ENCODE results near the gene RHOBTB3. TPM values are rescaled to one million over a fixed set of nuclear protein-coding genes. Genes with fewer than 3 reads are reported as not detected.
"Not testable (repeated sequence)": the region's sequence is repeated elsewhere in the genome, so short reads cannot be mapped to it uniquely, and the experiment has no call there.

Gene RHOBTB3
- total RNA-seq, 2 donors from 2014 or later: 432 to 444 TPM

- Mint-ChIP-seq H3K27me3 (ENCODE audit: insufficient read depth) (peaks cover 3% of the 10 kb centered on the region), H3K36me3 (ENCODE audit: low read depth) (peaks cover 22% of the 10 kb centered on the region), H3K9me3 (peaks cover 7% of the 10 kb centered on the region), H3K4me3 (no peak overlapping the region), H3K27ac (no peak overlapping the region), H3K4me1 (peaks cover 36% of the 10 kb centered on the region)
- peak; percentile 40 for DNase-seq
- 77 to 100% methylated on average over 1 to 10 of the region's 10 CpGs for WGBS, 2 experiments (ENCODE audit: insufficient coverage in 1 of 2, insufficient read length in 1 of 2)
- no peak for TF ChIP-seq CTCF (conservative IDR thresholded peaks at IDR 0.05)
- Histone ChIP-seq H3K27ac (ENCODE audit: low read depth, low read length) (no peak overlapping the region), H3K4me3 (ENCODE audit: low read length) (no peak overlapping the region), H3K36me3 (ENCODE audit: control insufficient read depth, insufficient read depth, low read length) (peaks cover 9% of the 10 kb centered on the region), H3K27me3 (ENCODE audit: control insufficient read depth, insufficient read depth, low read length, poor library complexity, severe bottlenecking) (no peaks in the 10 kb centered on the region), H3K4me1 (ENCODE audit: control insufficient read depth, insufficient read depth, low read length) (peaks cover 13% of the 10 kb centered on the region), H3K9ac (ENCODE audit: extremely low read depth, low read length, poor library complexity, severe bottlenecking) (no peak overlapping the region), H3K9me3 (ENCODE audit: control insufficient read depth, low read length) (peaks cover 12% of the 10 kb centered on the region)
Measured at GRCh38 chr5:95808686-95809413, 77.7 kb downstream of the RHOBTB3 start.

GRCh38 chr5:95809414-95809960 lies 78.4 kb downstream of the RHOBTB3 start:
- TF ChIP-seq CTCF (conservative IDR thresholded peaks at IDR 0.05): no peak
- Histone ChIP-seq H3K9me3 (ENCODE audit: control insufficient read depth, low read length) (peaks cover 11% of the 10 kb centered on the region), H3K27me3 (ENCODE audit: control insufficient read depth, insufficient read depth, low read length, poor library complexity, severe bottlenecking) (no peaks in the 10 kb centered on the region), H3K27ac (ENCODE audit: low read depth, low read length) (no peak overlapping the region), H3K36me3 (ENCODE audit: control insufficient read depth, insufficient read depth, low read length) (peaks cover 15% of the 10 kb centered on the region), H3K9ac (ENCODE audit: extremely low read depth, low read length, poor library complexity, severe bottlenecking) (no peak overlapping the region), H3K4me3 (ENCODE audit: low read length) (no peak overlapping the region), H3K4me1 (ENCODE audit: control insufficient read depth, insufficient read depth, low read length) (peaks cover 13% of the 10 kb centered on the region)
- Mint-ChIP-seq H3K4me3 (no peak overlapping the region), H3K27ac (no peak overlapping the region), H3K27me3 (ENCODE audit: insufficient read depth) (peaks cover 3% of the 10 kb centered on the region), H3K36me3 (ENCODE audit: low read depth) (peaks cover 20% of the 10 kb centered on the region), H3K9me3 (peaks cover 4% of the 10 kb centered on the region), H3K4me1 (peaks cover 34% of the 10 kb centered on the region)
- WGBS, 2 experiments (ENCODE audit: insufficient coverage in 1 of 2, insufficient read length in 1 of 2): 77 to 80% methylated on average over 2 of the region's 2 CpGs
- DNase-seq: peak; percentile 47

- Histone ChIP-seq H3K36me3 (ENCODE audit: control insufficient read depth, insufficient read depth, low read length) (peaks cover 25% of the 10 kb centered on the region), H3K27me3 (ENCODE audit: control insufficient read depth, insufficient read depth, low read length, poor library complexity, severe bottlenecking) (no peaks in the 10 kb centered on the region), H3K27ac (ENCODE audit: low read depth, low read length) (peak overlapping the region; percentile 36), H3K4me1 (ENCODE audit: control insufficient read depth, insufficient read depth, low read length) (peaks cover 13% of the 10 kb centered on the region), H3K4me3 (ENCODE audit: low read length) (no peak overlapping the region), H3K9me3 (ENCODE audit: control insufficient read depth, low read length) (peaks cover under 1% of the 10 kb centered on the region), H3K9ac (ENCODE audit: extremely low read depth, low read length, poor library complexity, severe bottlenecking) (no peak overlapping the region)
- Mint-ChIP-seq H3K4me3 (no peak overlapping the region), H3K27ac (no peak overlapping the region), H3K4me1 (peaks cover 34% of the 10 kb centered on the region), H3K9me3 (no peaks in the 10 kb centered on the region), H3K36me3 (ENCODE audit: low read depth) (peaks cover 15% of the 10 kb centered on the region), H3K27me3 (ENCODE audit: insufficient read depth) (peaks cover 3% of the 10 kb centered on the region)
- 47% methylated on average over 5 of the region's 5 CpGs; no CpG with 5 or more reads in 1 of the 2 experiments for WGBS, 2 experiments (ENCODE audit: insufficient coverage in 1 of 2, insufficient read length in 1 of 2)
- no peak for TF ChIP-seq CTCF (conservative IDR thresholded peaks at IDR 0.05)
- DNase-seq: peak; percentile 42
Measured at GRCh38 chr5:95810305-95811125, 79.4 kb downstream of the RHOBTB3 start.

GRCh38 chr5:95811126-95811423 lies 79.9 kb downstream of the RHOBTB3 start:
- H3K4me1 Mint-ChIP-seq: peaks cover 34% of the 10 kb centered on the region
- not testable (repeated sequence) for H3K27me3 Mint-ChIP-seq (ENCODE audit: insufficient read depth)

More at GRCh38 chr5:95811126-95811423, 79.9 kb downstream of the RHOBTB3 start:
- not testable (repeated sequence) for H3K27ac Mint-ChIP-seq; H3K9me3 ChIP-seq (ENCODE audit: control insufficient read depth, low read length); H3K27ac ChIP-seq (ENCODE audit: low read depth, low read length); H3K9ac ChIP-seq (ENCODE audit: extremely low read depth, low read length, poor library complexity, severe bottlenecking); H3K4me3 ChIP-seq (ENCODE audit: low read length); H3K9me3 Mint-ChIP-seq; H3K27me3 ChIP-seq (ENCODE audit: control insufficient read depth, insufficient read depth, low read length, poor library complexity, severe bottlenecking); H3K4me3 Mint-ChIP-seq
- peaks cover 13% of the 10 kb centered on the region for H3K4me1 ChIP-seq (ENCODE audit: control insufficient read depth, insufficient read depth, low read length)
- peaks cover 31% of the 10 kb centered on the region for H3K36me3 ChIP-seq (ENCODE audit: control insufficient read depth, insufficient read depth, low read length)
- peak; percentile 32 for DNase-seq
- H3K36me3 Mint-ChIP-seq (ENCODE audit: low read depth): peaks cover 16% of the 10 kb centered on the region
- WGBS, 2 experiments (ENCODE audit: insufficient coverage in 1 of 2, insufficient read length in 1 of 2): 70 to 92% methylated on average over 2 to 6 of the region's 6 CpGs

Measured in endodermal cell (in vitro differentiated cells).